ENCODE data around the gene MOGAT3. TPM values are rescaled to one million over a fixed set of nuclear protein-coding genes. Genes with fewer than 3 reads are reported as not detected.
"Not testable (repeated sequence)": the region's sequence is repeated elsewhere in the genome, so short reads cannot be mapped to it uniquely, and the experiment has no call there.

Gene MOGAT3
- total RNA-seq, 1 experiment from 2014 or later = not detected

GRCh38 chr7:101212014-101212413 lies 11.2 kb upstream of the MOGAT3 start:
- DNase-seq (ENCODE audit: low read depth, low spot score) = no peak
- in situ Hi-C loops (cut with HindIII; ENCODE audit: low pct_unique_long_range_greater_than_20kb, low sequenced_read_pairs) = no loop called here

DNA sequence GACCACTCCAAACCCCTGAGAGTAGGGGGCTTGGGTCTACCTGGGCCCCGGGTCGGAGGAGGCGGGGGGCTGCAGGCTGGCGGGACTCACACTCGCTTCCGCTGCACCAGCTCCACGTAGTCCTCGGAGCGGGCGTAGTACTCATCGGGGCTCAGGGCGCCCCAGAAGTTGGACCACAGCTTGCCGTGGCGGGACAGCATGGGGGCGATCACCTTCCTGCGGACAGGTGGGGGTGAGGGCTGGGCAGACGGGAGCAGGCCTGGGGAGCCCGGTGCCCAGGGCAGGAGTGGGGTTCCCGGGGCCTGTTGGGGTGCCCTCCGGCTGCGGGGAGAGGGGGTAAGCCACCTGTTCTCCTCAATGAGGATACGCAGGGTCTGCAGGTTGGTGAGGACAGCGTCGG lies 10.7 kb upstream of the MOGAT3 start:
- in situ Hi-C loops (cut with HindIII; ENCODE audit: low pct_unique_long_range_greater_than_20kb, low sequenced_read_pairs) = no loop called here

GRCh38 chr7:101210143-101210542 lies 9.3 kb upstream of the MOGAT3 start:
- in situ Hi-C loops (cut with HindIII; ENCODE audit: low pct_unique_long_range_greater_than_20kb, low sequenced_read_pairs) = no loop called here
- no peak for DNase-seq (ENCODE audit: low read depth, low spot score)

More for the DNA sequence above, 10.7 kb upstream of the MOGAT3 start:
- DNase-seq (ENCODE audit: low read depth, low spot score) = no peak

DNA sequence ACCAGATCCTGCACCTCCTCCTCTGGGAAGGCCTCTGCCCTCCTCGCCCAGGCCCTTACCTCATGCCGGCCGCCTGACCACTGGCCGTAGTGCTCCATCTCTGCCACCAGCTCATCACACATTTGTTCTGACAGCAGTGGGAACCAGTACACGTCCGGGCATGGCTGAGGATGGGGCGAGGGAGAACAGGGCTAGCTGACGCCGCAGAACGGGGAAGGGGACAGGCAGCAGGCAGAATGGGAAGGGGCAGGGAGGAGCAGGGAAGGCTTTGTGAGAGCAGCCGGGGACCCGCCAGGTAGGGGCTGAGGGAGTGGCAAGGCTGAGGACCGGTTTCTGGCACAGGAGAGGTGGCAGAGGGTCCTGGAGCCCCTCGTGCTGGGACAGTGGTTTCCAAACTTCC lies 8.0 kb upstream of the MOGAT3 start:
- DNase-seq (ENCODE audit: low read depth, low spot score) = no peak
- in situ Hi-C loops (cut with HindIII; ENCODE audit: low pct_unique_long_range_greater_than_20kb, low sequenced_read_pairs) = no loop called here

GRCh38 chr7:101207459-101207858 lies 6.6 kb upstream of the MOGAT3 start:
- in situ Hi-C loops (cut with HindIII; ENCODE audit: low pct_unique_long_range_greater_than_20kb, low sequenced_read_pairs) = no loop called here
- no peak for DNase-seq (ENCODE audit: low read depth, low spot score)

GRCh38 chr7:101206665-101207042 lies 5.8 kb upstream of the MOGAT3 start:
- in situ Hi-C loops (cut with HindIII; ENCODE audit: low pct_unique_long_range_greater_than_20kb, low sequenced_read_pairs) = no loop called here
- DNase-seq (ENCODE audit: low read depth, low spot score) = no peak

- in situ Hi-C loops (cut with HindIII; ENCODE audit: low pct_unique_long_range_greater_than_20kb, low sequenced_read_pairs) = no loop called here
These were observed 5.2 kb upstream of the MOGAT3 start for GRCh38 chr7:101205901-101206664.

DNA sequence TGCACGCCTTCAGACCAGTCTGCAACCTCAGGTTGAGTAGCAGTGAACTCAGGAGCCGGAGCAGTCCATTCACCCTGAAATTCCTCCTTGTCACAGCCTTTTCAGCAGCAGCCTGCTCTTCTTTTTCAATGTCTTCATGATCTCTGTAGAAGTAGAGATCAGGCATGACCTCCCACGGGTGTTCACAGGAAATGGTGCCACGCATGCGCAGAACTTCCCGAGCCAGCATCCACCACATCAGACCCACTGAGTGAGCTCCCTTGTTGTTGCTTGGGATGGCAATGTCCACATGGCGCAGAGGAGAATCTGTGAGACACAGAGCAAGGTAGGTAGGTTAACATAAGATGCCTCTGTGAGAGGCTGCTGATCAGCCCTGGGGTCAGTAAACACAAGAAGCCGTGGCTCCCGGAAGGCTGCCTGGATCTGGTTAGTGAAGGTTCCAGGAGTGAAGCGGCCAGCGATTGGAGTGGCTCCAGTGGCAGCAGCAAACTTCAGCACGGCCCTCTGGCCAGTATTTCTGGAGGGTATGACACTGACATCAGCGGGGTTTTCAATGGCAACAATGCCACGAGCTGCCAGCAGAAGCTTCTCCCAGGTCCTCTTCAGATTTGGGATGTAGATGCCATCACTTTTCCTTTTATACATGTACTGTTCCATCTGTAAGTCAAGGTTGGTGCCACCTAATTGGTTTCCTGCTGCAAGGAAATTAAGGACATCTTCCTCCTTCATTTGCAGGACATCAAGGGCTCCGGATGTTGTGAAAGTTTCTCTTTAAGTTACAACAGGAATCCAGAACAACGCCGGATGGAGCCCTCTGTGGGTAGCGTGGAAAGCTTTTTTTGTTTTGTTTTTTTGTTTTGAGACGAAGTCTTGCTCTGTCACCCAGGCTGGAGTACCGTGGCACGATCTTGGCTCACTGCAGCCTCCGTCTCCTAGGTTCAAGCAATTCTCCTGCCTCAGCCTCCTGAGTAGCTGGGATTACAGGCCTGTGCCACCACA lies 3.2 kb upstream of the MOGAT3 start:
- in situ Hi-C loops (cut with HindIII; ENCODE audit: low pct_unique_long_range_greater_than_20kb, low sequenced_read_pairs) = not testable (repeated sequence)
- DNase-seq (ENCODE audit: low read depth, low spot score) = peak; percentile 44

More at GRCh38 chr7:101205901-101206664, 5.2 kb upstream of the MOGAT3 start:
- DNase-seq (ENCODE audit: low read depth, low spot score) = no peak

DNA sequence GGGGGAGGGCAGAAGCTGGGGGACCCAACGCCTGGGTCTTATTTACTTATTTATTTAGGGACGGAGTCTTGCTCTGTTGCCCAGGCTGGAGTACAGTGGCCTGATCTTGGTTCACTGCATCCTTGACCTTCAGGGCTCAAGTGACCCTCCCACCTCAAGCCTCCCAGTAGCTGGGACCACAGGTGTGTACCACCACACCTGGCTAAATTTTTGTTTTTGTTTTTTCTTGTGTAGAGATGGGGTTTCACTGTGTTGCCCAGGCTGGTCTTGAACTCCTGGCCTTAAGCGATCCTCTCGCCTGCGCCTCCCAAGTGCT lies 1.7 kb upstream of the MOGAT3 start:
- no peak for DNase-seq (ENCODE audit: low read depth, low spot score)
- in situ Hi-C loops (cut with HindIII; ENCODE audit: low pct_unique_long_range_greater_than_20kb, low sequenced_read_pairs) = no loop called here

DNA sequence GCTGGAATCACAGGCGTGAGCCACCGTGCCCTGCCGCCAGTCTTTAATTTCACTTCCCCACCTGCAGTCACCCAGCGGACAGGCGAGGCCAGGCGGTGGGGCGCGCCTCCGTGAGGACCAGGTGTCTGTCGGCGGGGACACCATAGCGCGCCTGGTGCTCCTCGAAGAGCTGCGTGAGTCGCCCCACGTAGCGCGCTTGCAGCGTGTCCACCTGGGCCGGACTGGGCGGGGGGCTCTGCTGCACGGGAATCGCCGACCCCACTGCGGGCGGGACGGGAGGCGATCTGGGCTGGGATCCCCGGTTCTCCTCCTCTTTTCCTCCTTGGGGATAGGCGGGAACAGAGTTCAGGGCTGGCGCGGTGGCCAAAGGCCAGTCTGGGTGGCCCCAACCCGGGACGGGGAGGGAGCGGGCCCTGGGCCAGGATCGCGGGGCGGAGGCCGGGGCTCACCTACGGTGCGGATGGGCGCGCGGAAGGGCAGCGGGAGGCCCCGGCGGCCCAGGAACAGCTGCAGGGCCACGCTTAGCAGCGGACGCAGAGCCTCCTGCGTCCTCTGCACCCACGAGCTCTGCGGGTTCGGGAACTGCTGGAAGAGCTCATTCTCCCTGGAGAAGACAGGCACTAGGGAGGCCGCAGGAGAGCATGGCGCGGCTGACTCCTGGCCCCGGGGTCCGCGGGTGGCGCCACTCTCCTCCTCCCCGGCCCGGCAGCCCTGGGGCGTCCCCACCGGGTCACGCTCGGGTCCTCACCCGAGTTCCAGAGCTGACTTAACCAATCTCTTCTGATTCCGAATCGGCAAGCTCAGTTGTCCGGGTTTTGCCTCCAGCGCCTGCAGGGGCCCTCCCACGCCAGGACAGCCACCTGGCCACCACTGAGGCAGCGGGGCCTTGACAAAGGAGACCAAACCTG lies 1.1 kb upstream of the MOGAT3 start:
- no peak for DNase-seq (ENCODE audit: low read depth, low spot score)
- in situ Hi-C loops (cut with HindIII; ENCODE audit: low pct_unique_long_range_greater_than_20kb, low sequenced_read_pairs) = no loop called here

DNA sequence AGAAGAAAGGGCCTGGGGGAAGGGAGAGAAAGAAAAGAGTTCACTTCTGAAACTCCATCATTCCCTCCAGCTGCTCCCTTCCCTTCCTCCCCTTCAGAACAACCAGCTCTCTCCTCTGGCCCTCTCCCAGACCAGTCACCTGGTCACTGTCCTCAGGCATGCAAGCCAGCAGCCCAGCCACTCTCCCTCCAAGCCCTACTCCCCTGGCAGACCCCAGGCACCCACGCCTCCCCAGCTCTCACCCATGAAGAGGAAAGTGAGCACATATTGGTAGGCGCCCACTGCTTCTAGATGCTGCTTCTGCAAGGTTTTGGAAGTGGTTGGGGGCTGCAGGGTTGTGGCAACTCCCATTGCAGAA lies 353 bp downstream of the MOGAT3 start:
- no peak for DNase-seq (ENCODE audit: low read depth, low spot score)
- in situ Hi-C loops (cut with HindIII; ENCODE audit: low pct_unique_long_range_greater_than_20kb, low sequenced_read_pairs) = no loop called here

- DNase-seq (ENCODE audit: low read depth, low spot score); in situ Hi-C loops (cut with HindIII; ENCODE audit: low pct_unique_long_range_greater_than_20kb, low sequenced_read_pairs): not testable (repeated sequence)
These were observed 1.3 kb downstream of the MOGAT3 start for GRCh38 chr7:101199522-101199921.

- no peak for DNase-seq (ENCODE audit: low read depth, low spot score)
- in situ Hi-C loops (cut with HindIII; ENCODE audit: low pct_unique_long_range_greater_than_20kb, low sequenced_read_pairs) = no loop called here
These were observed 2.4 kb downstream of the MOGAT3 start for GRCh38 chr7:101198476-101198875.

DNA sequence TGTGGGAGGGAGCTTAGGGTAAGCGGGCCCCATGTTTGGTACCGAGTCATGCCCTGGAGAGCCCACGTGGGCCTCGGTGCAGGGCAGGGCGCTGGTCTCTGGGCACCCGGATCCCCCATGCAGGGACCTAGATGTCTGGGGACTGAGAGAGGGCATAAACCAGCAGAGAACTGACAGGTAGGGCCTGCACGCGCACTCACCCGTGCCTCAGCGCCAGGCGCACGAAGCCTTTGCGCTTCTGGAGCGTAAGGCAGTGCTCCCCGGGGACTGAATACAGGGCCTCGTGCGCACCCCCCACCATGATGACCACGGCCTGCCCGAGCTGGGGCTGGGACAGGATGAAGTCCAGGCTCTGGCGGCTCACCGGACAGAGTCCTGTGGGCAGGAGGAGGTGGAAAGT lies 2.8 kb downstream of the MOGAT3 start:
- no peak for DNase-seq (ENCODE audit: low read depth, low spot score)
- in situ Hi-C loops (cut with HindIII; ENCODE audit: low pct_unique_long_range_greater_than_20kb, low sequenced_read_pairs) = no loop called here

- no peak for DNase-seq (ENCODE audit: low read depth, low spot score)
- in situ Hi-C loops (cut with HindIII; ENCODE audit: low pct_unique_long_range_greater_than_20kb, low sequenced_read_pairs) = no loop called here
These were observed 5.0 kb downstream of the MOGAT3 start for GRCh38 chr7:101195884-101196283.

GRCh38 chr7:101189109-101189508 lies 11.7 kb downstream of the MOGAT3 start:
- in situ Hi-C loops (cut with HindIII; ENCODE audit: low pct_unique_long_range_greater_than_20kb, low sequenced_read_pairs) = no loop called here
- no peak for DNase-seq (ENCODE audit: low read depth, low spot score)

- DNase-seq (ENCODE audit: low read depth, low spot score) = peak; percentile 80
- in situ Hi-C loops (cut with HindIII; ENCODE audit: low pct_unique_long_range_greater_than_20kb, low sequenced_read_pairs) = no loop called here
These were observed 13.9 kb downstream of the MOGAT3 start for GRCh38 chr7:101186844-101187428.

DNA sequence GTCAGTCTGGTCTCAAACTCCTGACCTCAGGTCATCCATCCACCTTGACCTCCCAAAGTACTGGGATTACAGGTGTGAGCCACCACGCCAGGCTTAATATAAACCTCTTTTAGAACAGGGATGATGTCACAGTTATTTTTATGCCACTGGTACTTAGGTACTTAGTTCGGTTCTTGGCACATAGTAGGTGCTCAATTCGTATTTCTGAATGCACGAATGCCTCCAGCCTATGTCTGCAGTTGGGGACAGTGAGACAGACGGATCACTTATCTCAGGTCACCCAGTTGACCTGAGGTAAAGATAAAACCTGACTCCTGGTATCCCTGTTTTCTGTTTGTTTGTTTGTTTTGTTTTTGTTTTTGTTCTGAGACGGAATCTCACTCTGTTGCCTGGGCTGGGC lies 14.6 kb downstream of the MOGAT3 start:
- in situ Hi-C loops (cut with HindIII; ENCODE audit: low pct_unique_long_range_greater_than_20kb, low sequenced_read_pairs) = no loop called here
- no peak for DNase-seq (ENCODE audit: low read depth, low spot score)
